HuH-7 (cell line): ENCODE results near the gene PFDN2.
"Not testable (repeated sequence)": the region's sequence is repeated elsewhere in the genome, so short reads cannot be mapped to it uniquely, and the experiment has no call there.

Experiments used
- DNase-seq: peaks from one replicate; pipeline ENCODE4 v3.0.0; 2011; ENCODE audit warnings: low spot score

Gene PFDN2

GRCh38 chr1:161080441-161081405 is 37.1 kb downstream of the PFDN2 start:
- no peak for DNase-seq

DNA sequence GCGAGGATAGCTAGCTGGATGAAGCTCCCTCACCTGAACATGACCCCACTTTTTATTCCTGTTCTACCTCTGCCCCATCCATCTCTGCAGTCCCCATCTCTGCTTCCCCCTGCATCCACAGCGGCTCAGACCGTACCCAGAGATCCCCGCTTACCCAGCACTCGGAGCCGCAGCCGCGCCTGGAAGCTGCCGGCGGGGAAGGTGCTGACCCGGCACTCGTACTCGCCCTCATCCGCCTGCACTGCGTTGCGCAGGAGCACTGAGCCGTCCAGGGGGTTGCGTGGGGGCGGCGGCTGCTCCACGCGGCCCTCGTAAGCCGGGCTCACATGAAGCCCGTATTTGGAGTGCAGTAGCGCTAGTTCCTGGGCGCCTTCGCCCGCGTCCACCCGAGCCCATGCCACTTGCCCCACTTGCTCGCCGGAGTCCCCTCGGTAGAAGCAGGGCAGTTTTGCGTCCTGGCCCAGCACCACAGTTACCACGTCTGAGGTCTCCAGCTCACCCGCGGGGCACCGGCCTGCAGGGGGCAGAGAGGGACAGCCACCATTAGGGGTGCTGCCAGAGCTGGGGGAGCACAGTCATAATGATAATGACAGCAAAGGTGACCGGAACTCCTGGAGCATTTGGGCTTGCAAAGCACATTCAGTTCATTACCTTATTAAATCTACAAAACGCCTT is 38.3 kb downstream of the PFDN2 start:
- no peak for DNase-seq

- DNase-seq, result no peak
Observed at GRCh38 chr1:161077426-161077825, 40.4 kb downstream of the PFDN2 start.

- no peak for DNase-seq
Observed at GRCh38 chr1:161076410-161076809, 41.4 kb downstream of the PFDN2 start.

DNA sequence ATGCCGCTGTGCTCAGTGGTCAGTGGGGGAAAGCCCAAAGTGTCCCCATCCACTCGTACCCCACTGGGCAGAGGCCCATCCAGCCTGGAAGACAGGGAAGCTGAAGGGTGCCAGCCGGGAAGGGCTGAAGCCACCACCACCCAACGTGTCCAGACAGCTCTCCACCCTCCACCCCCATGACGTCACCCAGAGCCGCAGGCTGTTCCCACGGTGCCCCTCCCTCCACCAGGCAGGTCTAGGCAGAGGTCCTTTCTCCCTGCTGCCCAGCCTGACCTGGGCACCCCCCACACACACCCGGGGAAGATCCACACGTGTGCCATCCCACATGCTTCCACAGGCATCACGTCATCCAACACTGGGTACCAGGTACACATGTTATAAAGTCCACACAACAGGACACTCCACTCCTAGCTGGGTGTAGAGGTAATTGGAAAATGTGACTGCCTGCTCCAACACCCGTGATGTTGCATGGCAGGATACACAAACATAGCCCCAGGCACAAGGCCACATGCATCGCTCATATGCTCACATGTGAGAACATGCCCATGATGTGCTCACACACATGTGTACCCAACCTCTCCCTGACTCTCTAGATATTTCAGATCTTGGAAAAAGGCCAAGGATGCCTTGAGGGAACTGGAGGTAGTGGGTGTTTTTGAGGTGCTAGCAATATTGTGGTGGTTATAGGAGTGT is 43.0 kb downstream of the PFDN2 start:
- DNase-seq, result no peak

DNA sequence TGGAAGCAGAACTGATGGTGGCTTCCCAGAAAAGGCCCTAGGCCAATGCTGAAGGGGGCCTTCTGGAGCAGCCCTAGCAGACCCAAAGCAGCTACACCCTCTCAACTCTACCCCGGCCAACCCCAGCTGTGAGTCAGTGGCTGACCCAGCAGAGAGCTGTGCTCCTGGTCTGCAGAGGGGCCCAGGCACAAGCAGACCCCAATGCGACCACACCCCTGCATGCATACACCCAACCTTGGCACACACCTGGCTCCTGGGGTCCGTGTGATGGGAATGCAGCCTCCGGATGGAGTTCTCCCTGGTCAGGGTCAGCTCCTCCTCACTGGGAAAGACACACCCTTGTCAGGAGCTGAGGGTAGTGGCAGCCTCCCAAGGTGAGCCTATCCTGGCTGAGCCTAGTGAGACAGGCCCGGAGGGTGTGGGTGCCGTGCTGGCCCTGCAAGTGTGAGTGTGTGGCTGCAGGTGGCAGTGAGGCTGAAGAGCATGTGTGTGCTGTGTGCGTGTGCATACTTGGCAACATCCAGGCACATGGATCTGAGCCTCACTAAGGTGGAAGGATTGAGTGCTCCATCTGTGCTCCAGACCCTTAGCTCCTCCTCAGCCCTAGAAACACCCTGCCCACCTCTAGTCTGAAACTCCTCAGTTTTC is 44.2 kb downstream of the PFDN2 start:
- no peak for DNase-seq

DNA sequence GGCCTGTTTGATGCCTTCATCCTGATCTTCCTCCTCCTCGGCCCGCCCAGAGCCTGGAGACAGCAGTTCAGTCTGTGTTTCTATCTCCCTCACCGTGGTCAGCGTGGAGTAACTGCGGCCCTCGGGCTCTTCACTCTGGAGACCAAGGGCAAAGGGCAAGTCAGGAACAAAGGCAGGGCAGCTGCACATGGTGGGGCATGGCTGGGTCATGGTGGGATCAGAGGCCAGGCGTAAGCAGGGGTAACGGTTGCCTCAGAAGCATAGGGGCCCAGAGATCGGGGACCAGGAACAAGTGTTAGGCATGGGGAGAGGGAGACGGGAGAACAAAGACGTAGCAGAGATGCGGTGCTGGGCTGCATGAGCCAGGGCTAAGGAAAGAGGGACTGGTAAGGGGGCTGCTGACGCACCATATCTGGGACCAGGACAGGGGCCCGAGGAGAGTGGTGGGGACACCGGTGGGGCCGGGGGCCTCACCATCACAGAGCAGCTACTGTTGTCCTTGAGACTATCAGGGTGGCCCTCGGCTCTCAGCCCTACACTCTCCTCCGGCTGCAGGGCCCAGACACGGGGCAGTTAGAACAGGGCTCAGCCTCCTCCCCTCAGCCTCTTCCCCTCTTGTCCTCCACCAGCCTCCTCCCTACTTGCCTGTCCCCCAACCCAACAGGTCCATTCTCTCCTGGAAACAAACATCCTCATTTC is 44.9 kb downstream of the PFDN2 start:
- DNase-seq, result no peak

DNA sequence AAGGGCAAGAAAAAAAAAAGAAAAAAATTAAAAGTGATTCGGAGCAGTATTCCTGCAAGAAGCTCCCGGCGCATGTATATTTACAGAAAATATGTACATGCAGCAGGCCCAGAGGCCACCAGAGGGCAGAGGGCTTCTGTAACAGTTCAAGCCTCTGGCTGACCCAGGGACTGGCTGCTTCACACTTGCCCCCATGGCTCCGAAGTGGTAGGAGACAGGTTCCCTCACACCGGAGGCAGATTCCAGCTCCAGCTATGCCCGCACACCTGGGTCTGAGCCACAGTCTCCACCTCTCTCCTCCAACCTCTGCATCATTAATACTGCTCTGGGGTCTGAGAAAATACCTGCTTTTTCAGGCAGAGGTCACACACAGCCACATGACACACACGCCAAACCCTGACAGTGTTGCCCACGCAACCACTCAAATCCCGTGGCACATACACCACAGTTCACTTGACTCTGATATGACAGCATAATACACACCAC is 45.9 kb downstream of the PFDN2 start:
- peak; percentile 74 for DNase-seq

DNA sequence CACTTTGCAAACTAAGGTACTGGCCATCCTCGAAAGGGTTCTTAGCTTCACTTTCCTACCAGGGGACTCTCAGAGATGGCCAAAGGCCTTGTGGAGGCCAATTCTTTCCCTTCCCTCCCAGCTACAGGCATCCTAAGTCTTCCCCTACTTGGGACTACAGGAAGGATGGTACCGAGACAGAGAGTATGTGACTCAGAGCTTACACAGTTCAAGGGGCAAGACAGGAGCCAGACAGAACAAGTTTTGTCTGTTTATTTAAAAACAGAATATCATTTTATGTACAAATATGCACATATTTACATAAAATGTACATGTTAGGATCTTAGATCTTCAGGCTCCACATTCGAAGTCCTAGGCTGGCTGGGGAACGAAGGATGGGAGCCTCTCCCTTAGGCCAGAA is 47.1 kb downstream of the PFDN2 start:
- no peak for DNase-seq

DNA sequence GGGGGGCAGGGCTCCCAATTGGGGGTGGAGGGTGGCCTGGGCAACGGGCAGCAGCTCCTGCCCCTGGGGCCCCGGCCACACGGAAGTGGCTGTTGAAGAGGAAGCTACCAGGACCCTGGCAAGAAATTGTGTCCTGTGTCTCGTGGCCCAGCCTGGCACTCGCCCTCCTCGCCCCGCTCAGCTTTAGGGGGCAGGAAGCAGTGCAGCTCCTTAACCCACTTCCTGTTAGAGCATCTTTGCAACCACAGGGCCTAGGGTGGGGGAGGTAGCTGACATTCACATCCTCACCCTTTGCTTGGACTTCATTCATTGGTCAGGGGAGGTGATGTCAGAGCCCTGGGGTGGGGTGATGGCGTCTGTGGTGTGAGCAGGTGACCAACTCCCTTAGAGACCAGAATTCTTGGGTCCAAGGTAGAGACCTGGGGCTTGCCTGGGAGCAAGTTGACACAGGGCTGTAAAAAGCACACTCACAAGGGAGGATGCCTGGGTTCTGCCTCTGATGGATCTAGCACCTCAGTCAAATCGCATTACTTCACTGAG is 48.0 kb downstream of the PFDN2 start, which contains the start of gene ARHGAP30:
Gene ARHGAP30, minus strand, starts transcription at position 161 of the 540 bp plus-strand sequence. CDS start 267 bp downstream, outside the sequence.
- DNase-seq, result no peak

DNA sequence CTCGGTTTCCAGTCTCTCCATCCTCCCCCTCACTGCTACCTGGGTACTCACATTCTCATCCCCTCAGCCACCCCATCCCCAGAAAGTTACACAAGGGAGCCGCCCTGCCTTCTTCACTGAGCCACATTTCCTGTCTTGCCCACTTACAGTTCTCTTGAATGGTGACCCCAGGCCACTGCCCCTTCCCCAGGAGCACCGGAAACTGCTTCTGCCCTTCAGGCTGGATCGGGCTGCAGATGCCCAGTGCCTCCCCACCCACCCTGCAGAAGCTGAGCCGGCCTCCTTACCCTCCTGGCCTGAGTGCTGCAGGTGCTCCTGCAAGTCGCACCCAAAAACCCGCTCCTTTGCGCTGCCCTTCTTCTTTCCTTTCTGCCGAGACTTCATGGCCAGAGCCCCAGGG is 48.6 kb downstream of the PFDN2 start:
- DNase-seq, result no peak

- DNase-seq, result no peak
Observed at GRCh38 chr1:161068306-161069234, 49.3 kb downstream of the PFDN2 start.

DNA sequence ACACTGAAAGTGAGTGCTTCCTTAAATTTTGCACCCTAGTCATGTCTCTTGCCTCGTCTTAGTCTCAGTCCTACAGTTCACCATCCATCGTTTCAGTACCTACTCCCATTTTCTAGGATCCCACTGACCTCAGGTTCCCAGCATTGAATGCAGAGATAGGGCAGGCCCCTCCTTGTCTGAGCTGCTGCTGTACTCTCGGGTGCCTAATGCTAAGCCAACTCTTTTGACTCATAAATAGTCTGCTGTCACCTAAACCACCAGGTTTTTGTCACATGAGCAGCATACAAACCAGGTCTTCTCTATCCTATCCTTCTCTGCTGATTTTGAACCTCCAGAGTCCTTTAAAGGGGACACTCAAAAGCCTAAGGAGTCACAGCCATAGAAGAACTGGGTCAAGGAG is 51.1 kb downstream of the PFDN2 start:
- DNase-seq, result no peak

- DNase-seq, result not testable (repeated sequence)
Observed at GRCh38 chr1:161065681-161066080, 52.2 kb downstream of the PFDN2 start.

DNA sequence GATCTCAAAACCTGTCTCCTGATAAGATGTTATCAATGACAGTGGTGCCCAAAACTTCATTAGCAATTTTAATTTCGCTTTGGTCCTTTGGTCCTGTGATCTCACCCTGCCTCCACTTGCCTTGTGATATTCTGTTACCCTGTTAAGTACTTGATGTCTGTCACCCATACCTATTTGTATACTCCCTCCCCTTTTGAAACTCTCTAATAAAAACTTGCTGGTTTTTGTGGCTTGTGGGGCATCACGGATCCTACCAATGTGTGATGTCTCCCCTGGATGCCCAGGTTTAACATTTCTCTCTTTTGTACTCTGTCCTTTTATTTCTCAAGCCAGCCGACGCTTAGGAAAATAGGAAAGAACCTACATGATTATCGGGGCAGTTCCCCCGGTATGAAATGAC is 53.9 kb downstream of the PFDN2 start:
- DNase-seq, result not testable (repeated sequence)

- no peak for DNase-seq
Observed at GRCh38 chr1:161061419-161061818, 56.4 kb downstream of the PFDN2 start.

- DNase-seq, result no peak
Observed at GRCh38 chr1:161059293-161059692, 58.5 kb downstream of the PFDN2 start.

GRCh38 chr1:161054805-161055204 is 63.0 kb downstream of the PFDN2 start:
- no peak for DNase-seq

GRCh38 chr1:161054232-161054631 is 63.6 kb downstream of the PFDN2 start:
- no peak for DNase-seq

DNA sequence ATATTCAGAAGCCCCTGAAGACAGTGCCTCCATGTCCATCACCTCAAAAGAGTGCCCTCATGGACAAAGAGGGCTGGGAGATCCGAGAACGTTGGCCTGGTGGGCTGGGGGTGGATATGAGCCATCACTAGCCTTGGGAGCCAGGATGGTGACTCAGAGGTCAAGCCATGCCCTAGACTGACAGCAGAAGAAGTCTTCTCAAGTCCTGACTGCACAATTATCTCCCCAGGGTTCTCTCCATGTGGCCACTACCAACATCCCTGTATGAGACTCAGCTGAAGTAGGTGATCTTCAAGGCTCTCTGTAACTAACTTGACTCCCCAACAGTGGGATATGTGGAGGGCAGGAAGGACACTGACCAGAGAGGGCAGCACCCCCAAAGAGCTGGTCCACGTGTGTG is 64.9 kb downstream of the PFDN2 start:
- DNase-seq, result no peak
